GM12892 (cell line): ENCODE measurements around the gene INF2.

ENCODE experiments used
- DNase-seq: peaks from one replicate; pipeline ENCODE4 v3.0.0; 2011; ENCODE audit not compliant: insufficient read length
- FAIRE-seq: peaks from 2 replicates; lab custom pipeline; 2011; peaks lifted over from hg19 to GRCh38; lab: Jason Lieb, UNC
- POLR2A ChIP-seq: IDR thresholded peaks from 2 replicates; pipeline ENCODE4 v1.6.1; 2011; ENCODE audit warnings: low read depth, low read length, control low read depth
- POLR2AphosphoS5 ChIP-seq: IDR thresholded peaks from 2 replicates; pipeline ENCODE4 v1.6.1; 2011; ENCODE audit warnings: low read depth, low read length, control low read depth
- TAF1 ChIP-seq: IDR thresholded peaks from 2 replicates; pipeline ENCODE4 v1.6.1; 2011; ENCODE audit warnings: low read depth, mild to moderate bottlenecking, control low read depth, low read length, borderline replicate concordance

INF2 gene

DNA sequence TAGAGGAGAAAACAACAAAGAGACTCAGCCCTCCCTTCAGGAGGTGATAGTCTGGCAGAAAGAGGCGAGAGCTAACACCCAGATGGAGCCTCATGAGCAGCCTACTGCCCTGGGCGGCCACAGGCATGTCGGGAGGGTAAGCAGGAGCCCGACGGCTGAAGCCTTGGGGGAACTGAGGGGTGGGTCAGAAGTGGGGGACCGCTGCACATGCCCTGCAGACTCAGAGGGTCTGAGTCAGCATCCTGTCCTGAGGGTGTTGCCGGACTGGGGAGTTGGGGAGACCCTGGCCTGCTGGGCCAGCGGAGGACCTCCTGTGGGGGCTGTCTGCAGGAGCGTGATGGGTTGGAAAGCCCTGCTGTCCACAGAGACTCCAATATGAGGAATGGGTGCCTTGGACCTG, 15.9 kb upstream of the INF2 start:
- DNase-seq (no peak), FAIRE-seq (no peak)
- TF ChIP-seq TAF1, result no peak
- TF ChIP-seq POLR2A, result no peak
- TF ChIP-seq POLR2AphosphoS5, result no peak

GRCh38 chr14:104675447-104675846, 14.0 kb upstream of the INF2 start:
- FAIRE-seq, result no peak
- no peak for DNase-seq
- TF ChIP-seq POLR2AphosphoS5, result no peak
- no peak for TF ChIP-seq POLR2A
- TF ChIP-seq TAF1, result no peak

GRCh38 chr14:104676130-104676693, 13.2 kb upstream of the INF2 start:
- TF ChIP-seq POLR2AphosphoS5 (no peak), TAF1 (no peak), POLR2A (no peak)
- DNase-seq (no peak), FAIRE-seq (peak; percentile 17)

GRCh38 chr14:104676694-104677511, 12.5 kb upstream of the INF2 start:
- TF ChIP-seq POLR2A, result no peak
- no peak for TF ChIP-seq POLR2AphosphoS5
- TF ChIP-seq TAF1, result no peak
- peak; percentile 30 for FAIRE-seq
- no peak for DNase-seq

- FAIRE-seq (peak; percentile 92), DNase-seq (no peak)
- no peak for TF ChIP-seq POLR2A
- no peak for TF ChIP-seq TAF1
- no peak for TF ChIP-seq POLR2AphosphoS5
Measured at GRCh38 chr14:104677512-104678332, 11.7 kb upstream of the INF2 start.

GRCh38 chr14:104678346-104678745, 11.1 kb upstream of the INF2 start:
- TF ChIP-seq POLR2AphosphoS5 (no peak), TAF1 (no peak), POLR2A (no peak)
- FAIRE-seq, result no peak
- DNase-seq, result no peak

GRCh38 chr14:104678901-104679705, 10.3 kb upstream of the INF2 start:
- DNase-seq, result no peak
- TF ChIP-seq POLR2A (no peak), POLR2AphosphoS5 (no peak), TAF1 (no peak)

GRCh38 chr14:104680056-104680805, 9.2 kb upstream of the INF2 start:
- FAIRE-seq (no peak), DNase-seq (no peak)
- TF ChIP-seq POLR2A, result no peak
- no peak for TF ChIP-seq TAF1
- TF ChIP-seq POLR2AphosphoS5, result no peak

More at GRCh38 chr14:104678901-104679705, 10.3 kb upstream of the INF2 start:
- no peak for FAIRE-seq

GRCh38 chr14:104680806-104681688, 8.4 kb upstream of the INF2 start:
- DNase-seq (no peak), FAIRE-seq (peak; percentile 96)
- TF ChIP-seq POLR2A (no peak), POLR2AphosphoS5 (no peak), TAF1 (no peak)
